Stimulated activated naive CD4-positive, alpha-beta T cell treated with Interleukin-2 at 50 U/mL for 16 hours (primary cell): ENCODE data around the gene IRF2BPL.
"Not testable (repeated sequence)": the region's sequence is repeated elsewhere in the genome, so short reads cannot be mapped to it uniquely, and the experiment has no call there.

Experiments used
- DNase-seq: peaks from one replicate; lab custom pipeline; 2025; lab: John Stamatoyannopoulos, UW

The IRF2BPL gene

DNA sequence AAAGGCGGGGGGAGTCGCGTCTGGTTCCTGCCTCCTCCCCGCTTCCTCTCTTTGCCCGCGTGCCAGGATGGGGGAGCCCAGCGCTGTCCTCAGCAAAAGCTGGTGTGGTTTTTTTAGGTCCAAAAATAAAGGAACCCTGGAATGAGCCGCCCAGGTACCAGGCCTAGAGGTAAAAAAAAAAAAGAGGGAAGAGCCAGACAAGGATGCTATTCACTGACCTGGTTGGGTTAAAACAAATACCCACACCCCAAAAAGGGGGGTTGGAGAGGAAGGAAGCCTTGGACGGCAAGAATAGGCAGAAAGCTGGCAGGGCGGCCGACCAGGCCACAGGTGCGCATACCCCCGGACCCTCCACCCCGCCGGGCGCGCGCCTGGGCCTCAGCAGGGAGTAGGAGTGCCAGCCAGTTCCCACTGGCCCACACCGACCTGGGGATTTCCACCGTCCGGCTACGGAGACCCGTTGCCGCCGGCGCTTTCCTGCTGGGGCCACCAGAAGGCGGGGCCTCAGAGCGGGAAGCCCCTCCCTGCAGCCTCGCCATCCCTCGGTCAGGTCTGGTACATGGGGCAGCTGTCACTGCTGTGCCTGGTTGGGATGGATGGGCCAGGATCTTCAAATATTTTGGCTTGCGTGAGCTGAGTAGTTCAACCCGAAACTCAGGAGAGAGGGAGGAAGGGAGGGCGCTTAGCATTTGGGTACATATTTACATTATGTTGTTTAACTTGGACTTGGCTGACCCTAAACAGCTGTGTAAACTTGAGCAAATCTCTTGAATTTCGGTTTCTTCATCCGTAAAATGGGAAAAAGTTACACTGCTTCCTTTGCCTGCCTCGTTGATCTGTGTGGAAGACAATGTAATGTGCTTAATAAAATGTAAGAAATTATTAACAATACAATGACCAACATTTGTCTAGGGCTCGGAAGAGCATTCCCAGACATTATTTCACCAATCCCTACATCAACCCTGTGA lies 5.4 kb upstream of the IRF2BPL start:
- peak; percentile 81 for DNase-seq

GRCh38 chr14:77032844-77033621 lies 4.5 kb upstream of the IRF2BPL start:
- DNase-seq, result peak; percentile 77

- DNase-seq, result no peak
Observed at GRCh38 chr14:77032491-77032843, 4.0 kb upstream of the IRF2BPL start.

- DNase-seq, result no peak
Observed at GRCh38 chr14:77031759-77032490, 3.4 kb upstream of the IRF2BPL start.

- DNase-seq, result peak; percentile 67
Observed at GRCh38 chr14:77027538-77028383, 747 bp downstream of the IRF2BPL start.

- peak; percentile 38 for DNase-seq
Observed at GRCh38 chr14:77026930-77027537, 1.5 kb downstream of the IRF2BPL start.

DNA sequence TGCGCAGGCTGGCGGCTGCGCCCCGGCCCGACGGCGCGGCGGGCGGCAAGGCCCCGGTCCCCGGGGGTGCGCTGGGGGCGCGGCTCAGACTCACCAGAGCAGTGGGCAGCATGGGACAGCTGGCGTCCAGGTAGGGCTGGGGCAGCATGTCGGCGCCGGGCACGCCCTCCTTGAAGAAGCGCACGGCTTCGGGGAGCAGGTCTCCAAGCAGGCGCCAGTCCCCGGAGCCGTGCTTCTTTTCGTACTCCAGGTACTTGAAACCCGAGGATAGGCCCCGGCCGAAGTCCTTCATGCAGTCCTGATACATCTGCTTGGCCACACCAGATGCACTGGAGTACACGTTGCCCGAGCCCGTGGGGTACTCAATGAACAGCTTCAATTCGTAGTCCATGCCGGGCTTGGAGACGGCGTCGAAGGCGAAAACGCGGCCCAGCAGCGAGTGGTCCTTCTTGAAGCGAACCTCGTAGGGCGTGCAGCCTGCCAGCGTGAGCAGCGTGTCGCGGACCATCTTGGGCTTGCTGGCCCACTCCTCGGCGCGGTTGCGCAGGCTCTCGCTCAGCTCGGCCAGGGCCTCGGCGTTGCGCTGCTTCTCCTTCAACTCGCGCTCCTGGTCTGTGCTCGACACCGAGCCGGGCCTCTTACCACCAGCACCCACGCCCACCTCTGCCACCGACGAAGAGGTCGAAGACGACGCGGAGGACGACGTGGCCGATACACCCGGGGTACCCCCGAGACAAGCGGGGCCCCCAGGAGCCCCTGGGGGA lies 2.2 kb downstream of the IRF2BPL start:
- DNase-seq, result peak; percentile 6

DNA sequence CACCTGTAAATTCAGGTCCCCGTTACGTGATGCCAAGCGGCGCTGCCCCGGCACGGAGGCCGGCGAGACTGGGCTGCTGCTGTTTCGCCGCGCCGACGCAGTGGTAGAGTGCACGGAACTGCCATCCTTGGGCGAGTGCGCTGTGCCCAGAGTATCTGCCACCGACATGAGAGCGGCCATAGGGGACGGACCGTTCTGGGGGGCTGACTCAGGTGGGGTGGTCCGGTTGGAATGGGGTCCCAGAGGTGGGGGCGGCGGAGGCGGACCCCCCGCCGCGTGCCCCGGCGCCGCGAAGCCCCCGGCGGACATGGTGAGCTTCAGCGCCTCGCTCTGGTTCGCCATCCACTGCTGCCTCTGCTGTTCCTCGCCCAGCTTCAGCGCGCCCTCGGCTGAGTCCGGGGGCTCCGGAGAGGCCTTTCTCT lies 2.8 kb downstream of the IRF2BPL start:
- DNase-seq, result no peak

DNA sequence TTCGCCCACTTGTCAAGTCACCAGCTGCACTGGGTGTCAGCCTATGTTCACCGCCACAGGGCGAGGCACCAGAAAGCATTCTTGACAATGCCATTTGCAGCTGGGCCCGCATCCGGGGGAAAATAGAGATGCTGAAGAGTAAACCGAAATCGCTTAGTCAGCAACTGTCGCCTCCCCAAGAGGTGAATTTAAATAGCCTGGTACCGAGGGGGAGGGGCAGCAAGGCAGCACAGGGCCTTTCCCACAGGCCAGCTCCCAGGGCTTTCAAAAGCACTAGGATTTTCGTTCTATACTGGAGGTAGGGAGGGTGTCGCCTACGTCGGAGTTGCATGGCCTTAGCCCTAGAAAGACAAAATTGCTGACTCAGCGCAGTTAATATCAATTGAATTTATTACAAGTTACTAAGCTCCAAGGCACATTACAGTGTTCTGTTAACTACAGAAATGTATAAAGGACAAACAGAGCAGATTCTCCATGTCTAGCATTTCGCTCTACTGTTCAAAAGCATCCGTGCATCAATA lies 4.3 kb downstream of the IRF2BPL start:
- peak; percentile 59 for DNase-seq

GRCh38 chr14:77023001-77023996 lies 5.2 kb downstream of the IRF2BPL start:
- peak; percentile 43 for DNase-seq

GRCh38 chr14:77022236-77022852 lies 6.2 kb downstream of the IRF2BPL start:
- peak; percentile 4 for DNase-seq

DNA sequence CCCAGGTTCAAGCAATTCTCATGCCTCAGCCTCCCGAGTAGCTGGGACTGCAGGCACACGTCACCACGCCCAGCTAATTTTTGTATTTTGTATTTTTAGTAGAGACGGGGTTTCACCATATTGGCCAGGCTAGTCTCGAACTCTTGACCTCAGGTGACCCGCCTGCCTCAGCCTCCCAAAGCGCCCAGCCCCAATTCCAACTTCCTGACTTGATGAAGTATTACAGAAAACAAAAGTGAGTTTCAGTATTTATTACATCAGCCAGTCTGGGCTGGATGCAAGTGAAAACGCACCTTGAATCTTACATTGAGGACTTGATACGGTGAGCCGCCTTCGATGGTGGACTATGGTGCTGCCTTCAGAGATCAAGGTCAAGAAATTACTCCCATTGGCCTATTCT lies 7.1 kb downstream of the IRF2BPL start:
- not testable (repeated sequence) for DNase-seq

DNA sequence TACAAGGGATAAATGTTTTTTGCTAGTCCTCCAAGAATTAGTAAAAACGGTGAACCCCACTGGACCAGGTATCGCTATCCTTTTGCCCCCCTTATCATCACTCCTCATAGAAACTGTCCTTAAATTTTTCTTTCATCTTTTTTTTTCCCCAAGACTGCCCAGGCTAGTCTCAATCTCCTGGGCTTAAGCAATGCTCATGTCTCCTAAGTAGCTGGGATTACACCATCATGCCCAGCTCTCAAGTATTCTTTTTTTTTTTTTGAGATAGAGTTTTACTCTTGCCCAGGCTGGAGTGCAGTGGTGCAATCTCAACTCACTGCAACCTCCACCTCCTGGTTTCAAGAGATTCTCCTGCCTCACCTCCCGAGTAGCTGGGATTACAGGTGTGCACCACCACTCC lies 9.7 kb downstream of the IRF2BPL start:
- DNase-seq, result no peak

GRCh38 chr14:77017666-77018065 lies 10.8 kb downstream of the IRF2BPL start:
- no peak for DNase-seq

- DNase-seq, result no peak
Observed at GRCh38 chr14:77014734-77015133, 13.8 kb downstream of the IRF2BPL start.

DNA sequence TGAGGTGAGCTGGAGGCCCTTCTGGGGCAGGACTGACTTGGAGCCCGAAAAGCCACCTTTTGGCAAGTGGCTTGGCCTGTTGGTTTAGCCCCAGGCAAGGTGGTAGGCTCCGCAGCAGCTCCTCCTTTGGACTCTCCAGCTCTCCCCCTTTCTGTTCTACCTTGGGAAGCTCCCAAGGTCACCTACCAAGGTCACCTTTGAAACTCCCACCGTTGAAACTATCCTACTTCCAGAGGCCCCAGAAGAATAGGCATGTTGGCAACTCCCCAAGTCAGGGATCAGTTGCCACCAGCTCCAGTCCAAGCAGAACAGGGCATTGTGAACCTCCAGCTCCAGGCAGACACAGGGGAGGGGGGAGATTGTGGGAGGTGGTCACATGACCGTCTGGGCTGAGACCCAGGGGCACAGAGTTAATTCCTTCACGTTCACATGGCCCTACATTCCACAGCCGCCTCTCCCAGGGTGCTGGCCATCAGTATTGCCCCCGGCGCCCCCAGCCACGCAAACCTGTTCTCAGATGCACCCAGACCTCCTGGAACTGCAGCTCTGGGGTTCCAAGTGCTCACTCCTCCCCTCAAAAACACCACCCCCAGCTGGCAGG lies 14.4 kb downstream of the IRF2BPL start:
- no peak for DNase-seq

DNA sequence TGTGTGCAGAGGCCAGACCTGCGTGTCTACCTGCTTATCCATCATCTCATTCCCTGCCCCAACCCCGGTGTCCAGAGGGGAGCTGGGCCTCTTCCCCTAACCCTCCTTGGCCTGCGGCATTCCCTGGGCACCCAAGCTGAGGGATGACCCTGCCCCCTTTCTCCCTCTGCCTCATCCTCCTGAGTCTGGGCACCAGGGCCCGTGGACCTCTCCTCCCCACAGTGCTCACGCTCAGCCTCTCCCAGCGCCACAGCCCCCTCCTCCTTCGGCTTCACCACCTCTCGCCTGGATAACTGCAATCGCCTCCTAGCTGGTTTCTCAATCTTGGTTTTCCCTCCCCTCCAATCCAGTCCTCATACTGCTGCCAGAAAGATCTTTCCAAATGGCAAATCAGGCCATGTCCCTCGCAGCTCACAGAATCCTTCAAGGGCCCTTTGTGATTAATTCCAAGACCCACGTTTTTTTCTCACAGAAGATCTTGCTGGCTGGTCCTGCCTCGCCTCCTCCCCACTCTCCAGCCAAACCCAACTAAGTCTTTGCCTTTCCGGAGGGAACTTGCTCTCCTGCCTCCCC lies 16.2 kb downstream of the IRF2BPL start:
- DNase-seq, result no peak
